NCI-H82 treated with DMSO at 0.1 percent for 48 hours (cell line): ENCODE data around the gene GNAO1.

Experiments
- DNase-seq: peaks from one replicate; lab custom pipeline; 2025; ENCODE audit not compliant: unreplicated experiment; lab: John Stamatoyannopoulos, UW

The GNAO1 gene

DNA sequence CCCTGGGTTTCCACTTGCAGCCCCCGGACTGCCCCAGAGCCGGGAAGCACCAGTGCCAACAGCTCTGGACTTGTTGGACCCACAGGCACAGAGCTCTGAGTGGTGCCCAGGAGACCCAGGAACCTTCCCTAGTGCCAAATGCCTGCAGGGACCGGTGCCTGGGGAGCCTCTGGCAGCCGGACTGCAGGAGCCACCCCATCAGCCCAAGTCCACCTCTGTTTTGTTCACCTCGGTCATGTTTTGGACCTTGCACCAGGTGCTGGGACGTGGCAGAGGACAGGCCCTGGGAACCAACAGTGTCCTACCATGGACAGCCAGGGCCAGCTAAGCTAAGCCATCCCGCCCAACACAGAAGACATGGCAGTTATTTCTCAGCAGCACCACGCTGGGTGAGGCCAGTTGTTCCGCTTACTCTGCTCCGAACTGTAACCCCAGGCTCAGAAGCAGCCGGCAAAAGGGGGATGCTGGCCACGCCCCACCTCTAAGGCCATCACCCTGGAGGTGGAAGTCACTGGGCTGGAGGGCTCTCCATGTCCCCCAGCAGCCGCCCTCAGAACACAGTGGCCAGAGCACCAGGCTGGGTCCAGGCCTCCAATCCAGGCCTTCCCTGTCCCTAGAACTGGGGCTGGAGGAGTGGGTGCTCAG is 154.2 kb downstream of the GNAO1 start:
- DNase-seq, result no peak

DNA sequence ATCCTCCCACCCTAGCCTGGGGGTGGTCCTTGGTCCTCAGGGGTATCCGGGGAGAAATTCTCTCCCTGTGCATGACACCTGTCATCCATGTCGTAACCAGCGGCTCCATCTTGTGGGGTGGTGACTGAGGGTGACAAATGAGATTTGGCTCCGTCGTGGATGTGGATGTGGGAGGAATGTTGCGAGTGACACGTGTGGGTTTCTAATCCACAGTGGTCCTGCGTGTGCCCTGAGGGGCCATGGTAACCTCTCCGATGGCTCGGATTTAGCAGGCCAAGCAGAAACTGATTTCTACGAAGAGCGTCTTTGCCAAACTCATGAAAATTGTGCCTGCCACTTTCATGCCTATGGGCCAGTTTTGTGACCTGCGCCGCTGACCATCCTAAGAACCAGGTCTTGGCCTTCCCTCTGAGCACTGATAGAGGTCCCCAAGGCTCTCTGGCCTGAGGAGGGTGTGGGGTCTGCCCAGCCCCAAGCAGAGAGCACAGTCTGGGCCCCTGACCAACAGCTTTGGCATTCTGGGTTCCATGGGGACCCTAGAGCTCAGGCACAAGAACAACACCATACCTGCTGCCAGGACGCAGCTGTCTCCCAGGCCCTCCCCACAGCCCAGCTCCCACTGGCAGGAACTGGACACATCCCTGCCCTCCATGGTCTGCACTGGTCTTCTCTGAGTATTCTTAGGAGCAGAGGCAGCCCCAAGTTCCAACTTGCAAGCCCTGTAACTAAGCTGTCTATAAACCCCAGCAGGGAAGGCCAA is 155.0 kb downstream of the GNAO1 start:
- DNase-seq, result no peak

DNA sequence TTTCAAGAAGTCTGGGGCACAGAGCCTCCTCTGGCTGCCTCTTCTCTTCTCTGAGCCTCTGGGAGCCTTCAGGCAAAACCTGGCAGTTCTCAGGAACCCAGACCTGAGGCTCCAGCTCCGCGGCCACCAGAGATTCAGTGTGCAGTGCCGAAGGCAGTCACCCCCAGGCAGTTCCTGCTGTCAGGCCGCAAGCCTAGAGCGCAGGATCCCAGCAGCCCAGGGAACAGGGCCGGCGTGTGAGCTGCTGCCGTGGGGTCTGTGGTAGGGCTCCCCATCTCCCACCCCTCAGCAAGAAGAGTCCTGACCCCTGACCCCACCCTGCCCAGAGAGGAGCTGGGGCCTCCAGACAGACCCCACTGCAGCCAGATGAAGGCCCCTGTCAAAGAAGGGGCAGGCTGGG is 155.9 kb downstream of the GNAO1 start:
- DNase-seq, result no peak

DNA sequence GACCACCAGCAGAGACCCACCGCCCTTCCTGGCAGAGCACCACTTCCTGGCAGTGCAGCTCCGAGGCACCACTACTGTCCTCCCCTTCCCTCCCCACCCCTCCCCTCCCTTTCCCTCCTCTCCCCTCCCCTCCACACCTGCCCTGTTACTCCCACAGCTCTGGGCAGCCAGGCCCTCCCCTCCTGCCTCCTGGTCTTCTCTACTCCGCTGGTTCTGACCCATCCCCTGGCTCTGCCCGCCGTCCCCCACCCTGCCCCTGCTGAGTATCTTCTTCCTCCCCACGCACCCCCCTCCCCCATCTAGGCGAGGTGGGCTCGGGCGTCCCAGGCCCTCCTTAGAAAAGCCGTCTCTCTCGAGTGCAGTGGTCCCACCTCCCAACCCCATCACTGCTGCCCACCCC is 156.4 kb downstream of the GNAO1 start:
- no peak for DNase-seq

DNA sequence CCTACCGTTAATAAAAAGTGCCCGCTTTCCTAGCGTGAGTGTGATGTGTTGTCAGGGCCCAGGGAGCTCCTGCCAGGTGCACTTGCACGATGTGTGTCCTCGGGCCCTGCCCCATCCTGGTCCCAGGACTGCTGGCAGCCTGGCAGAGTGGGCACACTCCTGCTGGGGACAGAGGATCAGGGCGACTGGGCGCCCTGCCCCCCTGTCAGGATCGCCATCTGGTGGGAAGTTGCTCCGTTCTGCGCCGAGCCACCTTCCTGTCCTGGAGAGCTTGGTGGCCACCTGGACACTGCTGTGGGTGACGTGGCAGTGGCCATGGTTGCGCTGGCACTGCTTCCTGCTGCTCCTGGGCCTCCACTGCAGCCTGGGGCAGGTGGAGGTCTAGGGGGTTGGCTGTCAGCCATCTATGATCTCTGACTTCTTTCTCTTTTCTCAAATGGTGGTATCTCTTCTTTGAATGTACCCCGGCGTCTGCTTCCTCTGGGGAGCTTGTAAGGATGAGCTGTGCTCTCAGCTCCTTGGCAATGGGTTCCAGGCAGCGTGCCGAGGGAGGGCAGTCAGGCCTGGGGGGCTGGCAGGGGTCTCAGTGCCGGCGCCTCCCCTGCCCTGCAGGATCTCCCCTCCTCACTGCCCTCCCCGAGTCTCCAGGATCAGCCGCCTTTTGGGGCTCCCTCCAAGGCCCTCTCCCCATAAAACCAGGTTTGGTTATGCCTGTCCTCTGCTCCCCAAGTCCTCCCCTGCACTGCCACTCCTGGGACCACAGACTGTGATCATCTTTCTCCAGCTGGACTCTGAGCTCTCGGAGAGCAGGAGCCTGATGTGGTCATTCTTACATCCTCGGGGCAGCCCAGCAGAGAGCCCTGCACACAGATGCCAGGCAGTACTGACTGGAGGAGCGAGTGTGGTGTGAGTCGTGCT is 157.1 kb downstream of the GNAO1 start:
- DNase-seq, result no peak

DNA sequence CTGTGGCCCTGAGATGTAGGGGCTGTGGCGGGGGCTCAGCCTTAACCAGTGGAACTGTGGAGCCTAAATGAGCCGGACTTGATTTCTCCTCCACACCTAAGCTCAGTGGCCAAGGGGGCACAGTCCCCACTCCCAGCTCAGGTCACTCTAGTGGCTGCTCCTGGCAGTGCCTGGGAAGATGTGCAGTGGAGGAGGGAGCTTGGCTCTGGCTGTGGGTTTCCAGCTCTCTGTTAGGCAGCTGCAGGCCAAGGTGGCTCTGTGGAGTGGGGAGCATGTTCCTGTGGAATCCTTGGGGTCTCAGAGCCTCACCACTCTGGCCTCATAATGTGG is 157.8 kb downstream of the GNAO1 start:
- DNase-seq, result no peak

DNA sequence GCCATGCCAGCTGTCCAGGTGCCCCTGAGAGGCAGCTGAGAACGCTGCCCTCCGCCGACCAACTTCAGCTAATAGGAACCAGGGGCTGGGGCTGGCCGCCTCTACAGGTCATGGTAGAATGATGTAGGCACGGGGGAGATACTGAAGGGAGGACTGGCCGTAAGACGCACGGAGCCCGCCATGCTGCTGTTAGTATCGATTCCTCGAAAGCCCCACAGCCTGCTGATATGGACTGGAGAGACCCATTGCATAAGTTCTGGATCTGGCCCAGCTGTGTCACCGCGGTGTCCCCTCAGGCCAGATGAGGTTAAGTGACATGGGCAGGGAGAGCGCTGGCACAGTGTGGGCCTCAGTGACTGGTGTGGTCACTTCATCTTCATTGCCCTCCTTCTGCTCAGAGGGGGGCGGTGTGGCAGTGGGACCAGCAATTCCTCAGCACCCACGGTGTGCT is 158.4 kb downstream of the GNAO1 start:
- DNase-seq, result no peak

DNA sequence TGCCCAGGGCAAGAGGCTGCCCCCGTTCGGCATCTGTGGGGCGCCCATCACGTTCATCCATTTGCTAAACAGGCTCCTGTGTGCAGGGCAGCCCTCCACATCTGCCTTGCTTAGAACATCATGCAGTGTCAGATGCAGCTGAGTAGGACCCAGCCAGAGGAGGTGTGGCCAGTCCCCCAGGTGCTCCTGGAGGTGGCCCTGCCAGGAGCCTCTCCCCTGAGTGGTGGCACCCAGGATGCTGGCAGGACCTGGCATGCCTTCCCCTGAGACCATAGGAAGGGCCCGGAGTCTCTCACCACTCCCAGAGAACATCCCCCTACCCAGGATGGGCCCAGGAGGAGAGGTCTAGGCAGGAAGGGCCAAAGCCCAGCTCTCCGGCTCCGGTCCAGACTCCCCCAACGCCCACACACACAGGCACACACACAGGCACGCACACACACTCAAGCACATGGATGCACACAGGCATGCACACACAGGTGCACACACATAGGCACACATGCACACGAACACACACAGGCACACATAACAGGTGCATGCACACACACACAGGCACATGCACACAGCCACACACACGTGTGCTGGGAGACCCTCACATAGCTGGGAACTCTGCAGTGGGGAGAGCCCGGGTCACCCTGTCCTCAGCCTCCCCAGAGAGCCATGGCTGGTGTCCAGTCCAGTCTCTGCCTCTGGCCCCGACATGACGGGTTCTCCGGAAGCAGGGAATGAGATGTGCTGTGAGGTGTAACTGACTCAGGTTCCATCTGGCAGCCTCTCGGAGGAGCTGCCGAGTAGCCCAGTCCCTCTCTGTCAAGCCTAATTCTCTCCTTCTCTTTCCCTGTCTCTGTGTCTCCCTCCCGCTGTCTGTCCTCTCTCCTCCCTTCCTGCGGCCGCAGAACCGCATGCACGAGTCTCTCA is 159.5 kb downstream of the GNAO1 start:
- no peak for DNase-seq

DNA sequence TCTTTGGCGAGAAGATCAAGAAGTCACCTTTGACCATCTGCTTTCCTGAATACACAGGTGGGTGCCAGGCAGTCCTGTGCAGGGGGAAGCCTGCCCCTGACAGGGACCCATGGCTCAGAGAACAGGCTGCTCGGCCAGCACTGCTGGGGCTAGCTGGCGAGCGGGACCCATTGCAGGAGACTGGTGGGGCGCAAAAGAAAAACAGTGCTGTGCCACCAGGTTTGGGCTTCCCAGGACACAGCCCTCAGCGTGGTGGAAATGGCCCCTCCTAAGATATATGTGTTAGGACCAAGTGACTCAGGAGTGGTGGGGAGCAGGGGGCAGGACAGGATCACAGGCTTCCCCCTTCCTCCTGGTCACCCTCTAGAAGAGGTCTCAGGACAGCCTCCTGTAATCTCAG is 160.2 kb downstream of the GNAO1 start:
- no peak for DNase-seq

DNA sequence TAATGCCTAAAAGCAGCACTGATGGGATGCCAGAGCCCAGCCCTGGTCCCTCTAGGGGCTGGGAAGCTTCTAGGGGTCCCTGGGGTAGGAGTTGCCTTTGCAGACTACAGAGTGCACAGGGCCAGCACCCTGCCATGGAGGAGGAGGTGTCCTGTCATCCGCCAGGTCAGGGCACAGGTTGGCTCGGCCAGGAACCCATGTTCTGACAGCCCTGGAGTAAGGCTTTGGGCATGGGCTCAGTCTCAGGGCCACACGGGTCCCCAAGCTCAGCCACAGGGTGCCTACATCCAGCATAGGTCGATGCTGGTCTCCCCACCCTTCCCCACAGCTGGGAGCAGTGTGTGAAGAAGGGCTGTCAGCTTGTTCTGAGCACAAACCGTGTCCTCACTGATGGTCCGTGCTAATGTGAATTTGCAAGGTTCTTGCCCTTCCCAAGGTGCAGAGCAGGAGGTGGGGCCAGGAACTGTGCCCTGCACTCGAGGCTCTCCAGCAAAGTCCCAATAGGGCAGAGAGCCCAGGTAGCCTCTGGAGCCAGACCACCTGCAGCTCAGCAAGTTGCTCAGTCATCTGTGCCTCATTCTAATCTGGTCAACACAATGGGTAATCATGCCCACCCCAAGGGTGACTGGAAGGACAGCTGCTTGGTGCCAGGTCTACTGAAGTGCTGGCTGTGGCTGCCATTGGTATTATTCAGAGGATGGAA is 161.2 kb downstream of the GNAO1 start:
- no peak for DNase-seq

DNA sequence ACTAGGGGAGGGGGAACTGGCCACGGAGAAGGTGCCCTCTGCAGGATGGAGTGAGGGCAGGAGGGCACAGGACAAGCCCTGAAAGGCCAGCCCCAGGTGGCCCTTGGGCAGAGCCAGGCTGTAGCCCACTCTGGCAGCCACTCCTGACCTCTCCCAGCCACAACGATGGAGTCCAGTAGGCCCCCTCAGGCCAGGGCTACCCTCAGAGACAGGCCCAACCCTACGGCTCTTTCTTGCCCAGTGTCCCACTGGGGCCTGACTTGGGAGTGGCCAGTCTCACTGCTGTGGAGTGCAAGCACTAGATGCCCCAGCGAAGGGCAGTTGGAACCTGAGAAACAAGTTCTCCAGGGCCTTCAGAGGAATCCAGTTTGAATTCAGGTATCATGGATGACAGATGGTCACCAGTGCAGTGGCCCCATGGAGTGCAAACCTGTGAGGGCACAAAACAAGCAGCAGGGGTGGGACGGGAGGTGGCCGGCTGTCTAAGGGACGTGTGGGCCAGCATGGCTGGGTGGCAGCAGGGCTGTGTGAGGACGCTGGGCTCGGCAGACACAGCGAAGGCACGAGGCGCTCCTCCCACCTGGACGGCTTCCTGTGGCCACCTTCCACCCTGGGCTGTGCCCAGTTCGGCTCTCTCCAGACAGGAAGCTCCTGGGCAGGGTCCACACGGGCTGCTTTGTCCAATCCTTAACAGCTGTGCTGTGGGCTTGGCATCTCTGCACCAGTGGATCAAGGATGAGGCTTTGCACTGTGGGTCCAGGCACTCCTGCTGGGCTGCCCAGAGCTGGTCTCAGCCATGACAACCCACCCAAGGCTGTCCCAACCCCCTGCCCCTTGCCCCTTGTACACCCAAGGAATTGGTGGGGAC is 162.0 kb downstream of the GNAO1 start:
- no peak for DNase-seq

DNA sequence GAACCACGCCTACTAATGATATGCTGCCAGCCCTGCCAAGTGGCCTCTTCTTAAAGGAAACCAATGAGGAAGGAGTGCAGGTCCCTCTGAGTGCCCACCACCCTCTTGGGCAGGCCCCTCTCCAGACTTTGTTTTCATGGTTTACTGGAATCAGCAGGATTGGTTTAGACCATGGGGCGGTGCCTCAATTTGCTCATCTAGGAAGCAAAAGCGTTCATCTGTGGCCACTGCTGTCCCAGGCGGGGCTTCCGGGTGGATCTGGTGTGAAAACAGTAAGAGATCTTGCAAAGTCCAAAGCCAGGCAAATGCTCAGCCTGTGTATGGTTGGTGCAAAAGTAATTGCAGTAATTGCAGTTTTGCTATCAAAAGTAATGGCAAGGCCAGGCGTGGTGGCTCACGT is 162.7 kb downstream of the GNAO1 start:
- DNase-seq, result no peak

DNA sequence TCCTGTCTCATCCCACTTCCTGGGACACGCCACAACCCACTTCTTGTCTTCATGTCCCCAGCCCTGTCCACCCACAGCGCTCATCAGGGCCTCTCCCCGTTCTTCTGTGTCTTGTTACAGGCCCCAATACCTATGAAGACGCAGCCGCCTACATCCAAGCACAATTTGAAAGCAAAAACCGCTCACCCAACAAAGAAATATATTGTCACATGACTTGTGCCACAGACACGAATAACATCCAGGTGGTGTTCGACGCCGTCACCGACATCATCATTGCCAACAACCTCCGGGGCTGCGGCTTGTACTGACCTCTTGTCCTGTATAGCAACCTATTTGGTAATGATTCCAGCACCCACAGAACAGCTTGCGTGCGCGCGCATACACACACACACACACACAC is 163.5 kb downstream of the GNAO1 start:
- DNase-seq, result no peak

DNA sequence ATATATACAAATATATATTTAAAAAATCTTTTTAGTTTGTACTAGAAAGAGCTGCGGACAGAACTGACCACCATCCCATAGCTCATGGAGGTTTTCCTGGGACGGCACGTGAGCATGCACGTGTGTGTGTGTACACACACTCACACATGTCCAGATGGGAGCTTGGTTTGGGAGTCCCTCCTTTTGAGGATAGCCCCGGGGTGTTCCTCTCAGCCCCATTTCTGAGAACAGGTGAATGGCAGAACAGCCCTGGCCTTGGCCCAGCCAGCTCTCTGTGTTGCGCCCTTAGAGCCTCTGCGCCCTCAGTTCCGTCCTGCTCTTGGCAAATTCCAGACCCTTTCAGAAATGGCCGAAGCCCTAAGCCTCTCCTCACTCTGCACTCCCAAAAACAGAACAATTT is 163.9 kb downstream of the GNAO1 start:
- DNase-seq, result no peak

DNA sequence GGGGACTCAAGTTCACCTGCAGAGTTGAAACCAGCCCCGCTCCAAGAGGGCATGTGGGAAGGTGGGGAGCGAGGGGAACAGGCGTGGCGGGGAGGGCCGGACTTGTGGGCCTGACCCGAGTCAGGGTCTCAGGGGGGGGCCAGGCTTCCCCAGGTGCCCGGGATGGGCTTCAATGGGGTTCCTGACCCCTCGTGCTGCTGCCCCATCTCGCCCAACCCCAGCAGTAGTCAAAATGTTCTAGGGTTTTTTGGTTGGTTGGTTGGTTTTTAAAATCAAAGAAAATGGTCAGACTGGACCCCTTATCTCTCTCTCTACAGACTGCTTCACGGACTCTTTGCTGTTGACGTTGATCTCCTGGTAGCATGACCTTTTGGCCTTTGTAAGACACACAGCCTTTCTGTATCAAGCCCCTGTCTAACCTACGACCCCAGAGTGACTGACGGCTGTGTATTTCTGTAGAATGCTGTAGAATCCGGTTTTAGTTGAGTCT is 164.5 kb downstream of the GNAO1 start:
- DNase-seq, result no peak

DNA sequence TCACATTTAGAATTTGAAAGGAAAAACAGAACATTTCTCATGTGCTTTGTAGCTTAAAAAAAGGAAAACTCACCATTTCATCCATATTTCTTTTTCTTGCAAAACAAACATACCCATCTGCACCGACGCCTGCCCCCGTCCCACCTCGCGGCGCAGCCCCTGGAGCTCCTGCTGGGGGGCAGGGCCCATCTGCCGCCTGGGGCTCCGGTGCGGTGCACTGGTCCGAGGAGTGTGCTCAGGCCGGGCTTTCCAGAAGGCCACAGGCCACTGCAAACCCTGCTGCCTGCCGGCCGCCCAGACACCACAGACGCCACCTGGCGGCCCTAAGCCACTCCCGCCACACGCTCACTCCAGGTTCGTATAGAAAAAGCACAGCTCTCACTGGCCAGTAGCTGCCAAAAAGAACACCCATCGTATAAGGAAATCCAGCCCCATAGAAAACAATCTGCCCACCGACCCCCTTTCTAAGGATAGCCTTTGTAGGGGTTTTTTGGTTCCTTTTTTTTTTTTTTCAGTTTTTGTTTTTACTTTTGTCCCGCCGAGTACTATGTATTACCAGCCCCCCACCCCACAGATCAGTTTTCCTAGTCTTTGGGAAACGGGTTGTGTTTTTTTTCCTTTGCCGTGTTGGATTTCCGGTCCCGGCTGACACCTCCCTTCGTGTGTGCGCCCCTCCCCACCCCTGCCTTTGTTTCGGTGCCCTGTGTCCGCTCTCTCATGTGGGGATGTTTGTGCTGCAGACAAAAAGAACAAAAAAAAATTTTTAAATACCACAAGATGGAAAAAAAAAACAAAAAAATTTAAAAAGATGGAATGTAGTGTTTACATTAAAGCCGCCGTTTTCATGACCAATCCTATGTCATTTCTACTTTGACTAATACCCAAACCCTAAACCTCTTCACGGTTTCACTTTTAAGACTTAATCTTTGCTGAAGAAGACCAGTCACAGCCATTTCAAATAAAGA is 165.3 kb downstream of the GNAO1 start:
- peak; percentile 70 for DNase-seq

DNA sequence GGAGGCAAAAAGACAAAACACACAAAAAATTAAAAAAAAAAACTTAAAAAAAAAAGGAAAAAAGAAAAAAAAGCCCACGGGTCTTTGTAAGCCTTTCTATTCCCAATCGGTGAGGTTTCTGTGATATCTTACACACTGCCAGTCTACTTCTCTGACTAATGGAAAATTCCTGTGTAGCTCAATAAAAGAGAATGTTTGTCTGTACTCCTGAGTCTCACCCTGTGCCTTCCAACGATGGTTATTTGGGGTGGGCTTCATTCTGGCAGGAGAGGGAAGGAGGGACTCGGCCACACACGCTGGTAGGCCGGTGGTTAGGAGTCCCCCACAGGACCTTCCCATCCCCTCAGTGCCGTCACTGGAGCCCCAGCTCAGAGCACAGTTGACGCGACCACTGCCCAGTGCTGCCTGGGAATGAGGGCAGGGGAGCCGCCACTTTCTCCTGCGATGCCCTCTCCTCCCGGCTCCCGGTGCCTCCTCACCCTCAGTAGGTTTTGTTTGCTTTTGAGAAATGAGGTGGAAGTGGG is 166.0 kb downstream of the GNAO1 start:
- DNase-seq, result no peak
